Stimulated activated CD4-positive, alpha-beta T cell treated with anti-CD3 and anti-CD28 coated beads, TNF-alpha, amount 100 ng/mL, for 4 hours (primary cell): Measurements from ENCODE around the gene PDLIM5.
"Not testable (repeated sequence)": the region's sequence is repeated elsewhere in the genome, so short reads cannot be mapped to it uniquely, and the experiment has no call there.

Source experiments
- DNase-seq, 3 experiments: peaks; one replicate each; pipeline ENCODE4 v3.0.0-alpha.2; 2020; ENCODE audit warnings: low read depth in 3 of 3

The PDLIM5 gene

DNA sequence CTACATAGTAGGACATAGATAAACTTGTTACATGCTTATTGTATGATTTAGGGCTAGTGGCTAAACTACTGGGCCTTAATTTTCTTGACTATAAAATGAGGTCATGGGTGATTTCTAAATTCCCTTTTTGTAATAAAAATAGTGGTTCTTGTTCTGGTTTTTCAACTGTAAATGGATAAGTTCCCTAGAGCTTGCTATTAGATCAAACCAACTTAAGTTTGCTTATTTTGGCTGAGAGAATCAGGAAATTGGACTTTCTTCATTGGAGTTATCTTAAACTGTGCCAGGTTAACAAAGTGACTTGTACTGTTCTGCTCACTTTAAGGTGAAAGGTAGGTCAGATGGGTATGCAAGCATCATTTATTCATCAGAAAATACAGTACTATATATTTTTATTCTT is 78.3 kb downstream of the PDLIM5 start:
- no peak for DNase-seq

GRCh38 chr4:94531991-94532789 is 80.4 kb downstream of the PDLIM5 start:
- DNase-seq, result no peak

DNA sequence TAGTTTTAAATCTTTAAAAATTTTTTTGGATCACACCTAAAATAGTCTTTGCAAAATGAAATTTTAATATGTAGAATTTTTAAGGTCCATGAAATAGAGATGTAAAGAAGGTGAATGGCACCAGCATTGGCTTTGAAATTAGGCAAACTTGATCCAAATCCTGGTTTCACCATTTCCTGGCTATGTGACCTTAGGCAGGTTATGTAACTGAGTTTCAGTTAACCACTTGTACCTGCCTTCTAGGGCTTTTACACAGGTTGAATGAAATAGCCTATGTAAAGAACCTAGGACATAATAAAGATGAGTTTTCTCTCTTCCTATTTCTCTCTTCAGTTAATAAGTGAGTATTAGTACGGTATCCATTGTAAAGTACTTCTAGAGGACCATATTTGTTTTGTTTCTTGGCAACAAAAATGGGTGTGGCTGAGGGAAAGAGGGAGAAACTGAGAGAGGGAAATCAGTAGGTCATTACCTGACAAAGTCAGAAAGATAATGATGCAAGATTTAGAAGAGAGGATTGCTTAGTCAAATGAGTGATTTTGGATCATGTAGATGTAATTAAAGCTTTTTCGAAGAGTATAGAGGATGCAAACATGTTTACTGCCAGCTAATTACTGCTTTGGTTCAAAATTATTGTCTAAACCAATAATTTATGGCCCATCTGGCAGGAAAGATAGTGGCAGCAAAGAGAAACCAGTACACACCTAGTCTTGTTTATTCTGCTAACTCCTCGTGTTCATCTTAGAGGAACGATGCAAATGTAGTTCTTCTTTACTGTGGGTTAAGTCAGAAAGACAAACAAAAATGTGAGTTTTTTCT is 81.9 kb downstream of the PDLIM5 start:
- no peak for DNase-seq

- DNase-seq, result no peak
These were observed 82.9 kb downstream of the PDLIM5 start for GRCh38 chr4:94534401-94535312.

- no peak for DNase-seq
These were observed 84.3 kb downstream of the PDLIM5 start for GRCh38 chr4:94536049-94536448.

DNA sequence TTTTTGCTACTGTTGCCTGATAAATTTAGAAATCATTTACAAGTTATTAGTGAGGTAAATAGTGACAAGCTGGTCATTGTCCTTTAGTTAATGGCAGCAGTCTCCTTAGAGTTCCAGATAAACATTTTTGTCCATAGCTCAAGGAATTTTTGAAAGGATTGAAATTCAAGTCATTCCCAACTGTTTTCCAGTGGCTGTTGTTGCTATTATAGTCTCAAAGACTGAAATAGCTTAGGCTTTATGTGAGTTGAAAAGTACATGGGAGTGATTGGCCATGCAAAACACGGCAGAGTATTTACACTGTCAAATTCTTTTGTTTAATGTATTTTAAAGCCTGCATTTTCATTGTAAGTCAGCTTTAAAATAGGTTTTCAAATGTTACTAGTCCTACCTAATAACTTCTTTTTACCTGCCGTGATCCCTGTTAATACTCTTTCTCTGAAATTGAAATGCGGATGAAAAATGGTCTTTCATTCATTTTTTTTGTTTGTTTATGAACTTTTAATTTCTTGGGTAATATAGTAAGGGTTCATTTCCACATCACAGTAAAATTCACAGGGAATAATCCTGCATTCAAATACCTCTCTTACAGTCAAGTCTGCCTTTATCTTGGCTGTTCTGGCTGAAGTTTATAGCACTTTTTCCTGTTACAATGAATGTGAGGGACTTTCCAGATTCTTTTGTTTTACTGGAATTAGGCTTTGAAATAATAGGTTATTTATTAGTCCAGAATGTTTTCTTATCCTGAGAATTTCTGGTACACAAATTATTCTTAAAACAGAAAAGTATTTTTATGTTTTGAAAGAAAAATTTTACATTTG is 85.1 kb downstream of the PDLIM5 start:
- DNase-seq, result no peak

GRCh38 chr4:94537921-94538628 is 86.3 kb downstream of the PDLIM5 start:
- no peak for DNase-seq

DNA sequence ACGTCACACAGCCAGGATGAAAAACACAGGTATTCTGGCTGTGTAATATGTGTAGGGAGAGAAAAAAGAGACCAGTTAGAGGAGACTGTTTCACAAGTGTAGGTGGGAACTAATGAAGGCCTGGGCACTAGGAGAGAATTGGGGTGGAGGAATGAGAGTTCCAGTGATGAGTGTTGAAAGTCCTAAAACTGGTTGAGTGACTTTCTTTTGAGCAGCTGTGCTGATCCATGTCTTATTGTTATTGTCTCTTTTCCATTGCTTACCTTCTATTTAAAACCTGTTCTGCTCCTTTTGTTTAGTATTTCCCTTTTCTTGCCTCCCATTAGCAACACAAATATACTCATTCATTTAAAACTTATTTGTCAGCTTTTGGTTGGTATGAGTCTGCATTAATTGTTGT is 88.7 kb downstream of the PDLIM5 start:
- DNase-seq, result no peak

GRCh38 chr4:94544811-94545210 is 93.1 kb downstream of the PDLIM5 start:
- DNase-seq, result no peak

GRCh38 chr4:94545296-94545695 is 93.6 kb downstream of the PDLIM5 start:
- no peak for DNase-seq

DNA sequence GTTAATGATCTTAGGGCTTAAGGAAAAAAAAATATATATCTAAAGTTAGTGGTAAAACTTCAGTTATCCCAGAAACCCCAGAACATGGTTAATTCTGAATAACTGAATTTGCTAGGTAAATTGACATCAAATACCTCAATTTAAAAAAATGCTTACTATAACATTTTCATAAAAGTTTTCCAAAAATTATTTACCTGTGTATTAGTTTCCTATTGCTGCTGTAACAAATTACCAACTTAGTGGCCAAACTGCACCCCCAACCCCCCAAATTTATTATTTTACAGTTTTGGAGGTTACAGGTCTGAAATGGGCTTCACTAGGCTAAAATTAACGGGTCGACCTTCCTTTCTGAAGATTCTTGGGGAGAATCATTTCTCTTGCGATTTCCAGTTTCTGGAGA is 95.2 kb downstream of the PDLIM5 start:
- no peak for DNase-seq

DNA sequence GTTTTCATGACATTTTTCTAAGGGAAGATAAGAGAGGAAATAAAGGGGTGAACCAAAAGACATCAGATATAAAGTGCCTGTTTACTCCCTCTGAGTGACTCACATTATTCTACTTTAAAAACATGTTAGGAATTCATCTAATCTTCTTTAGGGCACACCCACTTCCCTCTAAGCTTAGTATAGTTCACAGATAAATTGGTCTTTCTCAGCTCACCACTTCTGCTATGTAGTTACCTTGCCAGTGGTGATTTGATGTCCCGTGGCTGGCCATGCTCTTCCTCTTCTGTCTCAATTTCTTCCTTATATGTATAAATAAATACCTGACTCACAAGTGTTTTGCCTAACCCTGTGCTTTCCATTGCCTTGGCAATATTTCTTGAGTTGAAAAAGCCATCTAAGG is 96.8 kb downstream of the PDLIM5 start:
- no peak for DNase-seq

GRCh38 chr4:94550352-94550751 is 98.6 kb downstream of the PDLIM5 start:
- DNase-seq, result no peak

GRCh38 chr4:94550851-94551250 is 99.1 kb downstream of the PDLIM5 start:
- DNase-seq, result no peak

DNA sequence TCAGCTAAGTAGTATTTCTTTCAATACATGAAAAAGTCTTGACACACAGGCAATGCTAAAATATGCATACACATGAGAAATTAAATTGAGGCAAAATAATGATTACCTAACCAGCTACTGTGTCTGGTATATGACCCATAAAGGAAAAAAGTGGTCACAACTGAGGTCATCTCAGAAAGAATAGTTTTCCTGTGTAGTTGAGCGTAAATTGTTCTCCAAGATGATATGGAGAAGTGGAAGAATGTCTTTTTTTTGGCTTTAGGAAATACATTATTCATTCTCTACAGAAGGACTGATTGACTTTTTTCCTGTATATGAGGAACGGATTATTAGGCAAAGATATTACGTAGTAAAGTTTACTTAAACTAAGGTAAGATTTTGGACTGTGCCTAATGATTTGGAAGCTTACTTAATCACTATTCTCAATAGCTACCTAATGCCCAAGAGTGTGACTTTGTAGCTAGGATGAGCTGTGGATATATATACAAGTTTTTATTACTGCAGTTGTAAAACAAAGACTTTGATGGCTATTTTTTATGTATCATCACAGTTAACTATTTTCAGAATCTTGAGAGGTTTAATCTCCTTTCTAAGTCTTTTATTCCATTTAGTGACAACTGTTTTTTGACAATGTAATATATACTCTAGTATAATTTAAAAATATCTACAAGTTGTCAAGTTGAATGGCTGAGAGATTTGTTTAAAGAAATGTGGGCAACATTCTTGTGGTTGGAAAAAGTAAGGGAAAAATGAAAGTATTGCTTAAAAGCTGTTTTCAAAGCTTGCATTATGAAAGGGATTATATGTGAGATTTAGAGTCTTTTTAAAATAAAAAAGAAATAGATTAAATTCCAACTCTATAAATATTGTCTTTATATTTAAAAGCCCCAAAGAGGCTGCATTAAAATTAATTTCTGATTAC is 100.2 kb downstream of the PDLIM5 start:
- DNase-seq, result no peak

DNA sequence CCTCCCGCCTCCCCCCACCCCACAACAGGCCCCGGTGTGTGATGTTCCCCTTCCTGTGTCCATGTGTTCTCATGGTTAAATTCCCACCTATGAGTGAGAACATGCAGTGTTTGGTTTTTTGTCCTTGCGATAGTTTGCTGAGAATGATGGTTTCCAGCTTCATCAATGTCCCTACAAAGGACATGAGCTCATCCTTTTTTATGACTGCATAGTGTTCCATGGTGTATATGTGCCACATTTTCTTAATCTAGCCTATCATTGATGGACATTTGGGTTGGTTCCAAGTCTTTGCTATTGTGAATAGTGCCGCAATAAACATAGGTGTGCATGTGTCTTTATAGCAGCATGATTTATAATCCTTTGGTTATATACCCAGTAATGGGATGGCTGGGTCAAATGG is 104.3 kb downstream of the PDLIM5 start:
- not testable (repeated sequence) for DNase-seq

- not testable (repeated sequence) for DNase-seq
These were observed 105.9 kb downstream of the PDLIM5 start for GRCh38 chr4:94557632-94558031.

DNA sequence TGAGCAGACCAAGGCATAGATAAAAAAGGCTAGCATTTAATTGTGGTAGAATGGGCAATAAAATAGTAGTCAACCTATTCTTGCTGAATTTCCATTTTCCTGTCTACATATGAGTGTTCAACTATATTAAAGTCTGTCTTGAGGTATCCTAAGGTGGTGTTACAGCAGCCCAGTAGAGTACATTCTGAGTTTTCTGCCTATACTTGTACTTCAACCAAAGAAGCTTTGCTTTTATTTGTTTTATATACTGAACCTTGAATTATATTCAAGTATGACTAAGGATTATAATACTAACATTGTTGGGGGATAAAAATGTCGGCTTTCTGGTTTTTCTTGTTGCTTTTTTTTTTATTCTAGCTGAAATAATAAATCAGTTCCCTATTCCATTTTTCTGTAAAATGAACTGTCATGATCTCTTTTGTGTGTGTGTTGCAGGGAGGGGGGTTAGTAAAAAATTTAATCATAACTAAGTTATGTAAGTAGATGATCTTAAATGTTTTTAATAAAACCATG is 106.7 kb downstream of the PDLIM5 start:
- DNase-seq, result no peak

GRCh38 chr4:94559351-94559806 is 107.6 kb downstream of the PDLIM5 start:
- DNase-seq, result no peak
